IMR-90 (cell line): Measurements from ENCODE around the gene ACOT9. TPM values are rescaled to one million over a fixed set of nuclear protein-coding genes. Genes with fewer than 3 reads are reported as not detected.

ENCODE experiments used
- ATAC-seq: fragments of 200-7000 bp; cut with Tn5 transposase; 2 replicates; pipeline ENCODE4 v1.9.1; 2020; ENCODE audit warnings: low read depth, mild to moderate bottlenecking, moderate library complexity
- BruUV-seq: library from RNA; stranded (reverse); fragments of 400-500 nt; replicated peaks from 2 replicates; lab custom pipeline; 2021; lab: Mats Ljungman, UMichigan
- CTCF ChIA-PET: fragments of 300-600 bp; formaldehyde crosslinking; extraction: SDS; loops from one replicate; lab custom pipeline; 2021; ENCODE audit warnings: antibody characterized with exemption; lab: Yijun Ruan, JAX
- POLR2A ChIA-PET: fragments of 300-600 bp; sonication (Branson Sonifier 250); formaldehyde crosslinking; loops from one replicate; lab custom pipeline; 2022; ENCODE audit warnings: antibody characterized with exemption; ENCODE audit not compliant: unreplicated experiment; lab: Charles Lee
- DNase-seq: peaks from one replicate; pipeline ENCODE4 v3.0.0; 2013
- H2AFZ ChIP-seq: replicated peaks from 2 replicates; pipeline ENCODE3; 2013; ENCODE audit warnings: low read length, mild to moderate bottlenecking; ENCODE audit not compliant: poor library complexity
- H2AK5ac ChIP-seq: 2 replicates; pipeline ENCODE4 v1.6.1; 2013; ENCODE audit warnings: low read depth, low read length, inconsistent platforms
- H2AK9ac ChIP-seq: replicated peaks from 2 replicates; pipeline ENCODE3; 2013; ENCODE audit warnings: mild to moderate bottlenecking, low read depth, low read length, moderate library complexity; ENCODE audit not compliant: poor library complexity
- H2BK120ac ChIP-seq: 2 replicates; pipeline ENCODE4 v1.6.1; 2013; ENCODE audit warnings: low read depth, low read length, inconsistent platforms
- H2BK15ac ChIP-seq: 3 replicates; pipeline ENCODE4 v1.6.1; 2013; ENCODE audit warnings: low read depth, low read length, inconsistent platforms
- H2BK20ac ChIP-seq: 2 replicates; pipeline ENCODE4 v1.6.1; 2013; ENCODE audit warnings: low read depth, mild to moderate bottlenecking, inconsistent platforms, low read length, moderate library complexity
- H2BK5ac ChIP-seq: 2 replicates; pipeline ENCODE4 v1.6.1; 2013; ENCODE audit warnings: mild to moderate bottlenecking, low read depth, low read length, inconsistent platforms; ENCODE audit not compliant: poor library complexity, severe bottlenecking
- H3K14ac ChIP-seq: replicated peaks from 2 replicates; pipeline ENCODE4 v1.6.1; 2013; ENCODE audit warnings: low read depth, low read length, inconsistent platforms
- H3K18ac ChIP-seq: 2 replicates; pipeline ENCODE4 v1.6.1; 2013; ENCODE audit warnings: low read depth, low read length, control low read depth
- H3K23ac ChIP-seq: 2 replicates; pipeline ENCODE4 v1.6.1; 2013; ENCODE audit warnings: low read depth, low read length, inconsistent platforms
- H3K27ac ChIP-seq: 2 replicates; pipeline ENCODE4 v1.5.1; 2013; ENCODE audit warnings: mild to moderate bottlenecking, control low read depth, low read length; ENCODE audit not compliant: insufficient read depth
- H3K27me3 ChIP-seq: 2 replicates; pipeline ENCODE4 v1.6.1; 2013; ENCODE audit warnings: low read length; ENCODE audit not compliant: control insufficient read depth, insufficient read depth
- H3K36me3 ChIP-seq: 2 replicates; pipeline ENCODE4 v1.6.1; 2013; ENCODE audit warnings: low read length, mixed read lengths; ENCODE audit not compliant: control insufficient read depth, insufficient read depth
- H3K4ac ChIP-seq: 2 replicates; pipeline ENCODE4 v1.6.1; 2013; ENCODE audit warnings: low read depth, low read length, inconsistent platforms
- H3K4me1 ChIP-seq: 2 replicates; pipeline ENCODE4 v1.6.1; 2013; ENCODE audit warnings: low read length, mixed read lengths; ENCODE audit not compliant: control insufficient read depth, insufficient read depth
- H3K4me2 ChIP-seq: 2 replicates; pipeline ENCODE4 v1.6.1; 2013; ENCODE audit warnings: low read depth, mild to moderate bottlenecking, control low read depth, low read length, moderate library complexity
- H3K4me3 ChIP-seq: 2 replicates; pipeline ENCODE4 v1.5.1; 2013; ENCODE audit warnings: low read depth, mild to moderate bottlenecking, control low read depth, low read length, moderate library complexity; ENCODE audit not compliant: insufficient read depth
- H3K56ac ChIP-seq: 2 replicates; pipeline ENCODE4 v1.6.1; 2013; ENCODE audit warnings: low read length, inconsistent platforms; ENCODE audit not compliant: insufficient read depth; ENCODE audit errors: extremely low read depth
- H3K79me1 ChIP-seq, 2 experiments: 2 replicates each; pipeline ENCODE4 v1.6.1; 2013; ENCODE audit warnings: low read length in 2 of 2, inconsistent platforms in 1 of 2, low read depth in 1 of 2
- H3K9ac ChIP-seq: 2 replicates; pipeline ENCODE4 v1.6.1; 2013; ENCODE audit warnings: low read depth, low read length, control low read depth
- H3K9me1 ChIP-seq: 2 replicates; pipeline ENCODE4 v1.6.1; 2013; ENCODE audit warnings: low read length, inconsistent platforms; ENCODE audit not compliant: insufficient read depth
- H3K9me3 ChIP-seq: 2 replicates; pipeline ENCODE4 v1.6.1; 2013; ENCODE audit warnings: low read length; ENCODE audit not compliant: control insufficient read depth, insufficient read depth
- H4K20me1 ChIP-seq: 2 replicates; pipeline ENCODE4 v1.6.1; 2013; ENCODE audit warnings: low read length, inconsistent platforms; ENCODE audit not compliant: insufficient read depth
- H4K5ac ChIP-seq: 2 replicates; pipeline ENCODE4 v1.6.1; 2013; ENCODE audit warnings: mild to moderate bottlenecking, low read depth, low read length, control low read depth
- H4K8ac ChIP-seq, 2 experiments: 2 replicates each; pipeline ENCODE4 v1.6.1; 2013; ENCODE audit warnings: low read depth in 2 of 2, low read length in 2 of 2, control low read depth in 1 of 2, inconsistent platforms in 1 of 2
- H4K91ac ChIP-seq: 2 replicates; pipeline ENCODE4 v1.6.1; 2013; ENCODE audit warnings: low read depth, low read length, inconsistent platforms; ENCODE audit not compliant: insufficient read depth
- BHLHE40 ChIP-seq: fragments of 150-350 bp; IDR thresholded peaks from 2 replicates; pipeline ENCODE4 v1.6.1; 2016; ENCODE audit warnings: mild to moderate bottlenecking, low read depth, low read length
- CEBPB ChIP-seq: IDR thresholded peaks from 2 replicates; pipeline ENCODE4 v1.6.1; 2012; ENCODE audit warnings: low read depth, low read length, improper control_type of control experiment
- FOS ChIP-seq: fragments of 150-350 bp; IDR thresholded peaks from 2 replicates; pipeline ENCODE4 v1.6.1; 2016; ENCODE audit warnings: low read depth, low read length
- MXI1 ChIP-seq: IDR thresholded peaks from 2 replicates; pipeline ENCODE4 v1.6.1; 2012; ENCODE audit warnings: low read depth, mild to moderate bottlenecking, low read length, moderate library complexity, borderline replicate concordance
- NFE2L2 ChIP-seq: fragments of 150-350 bp; IDR thresholded peaks from 2 replicates; pipeline ENCODE4 v1.6.1; 2016; ENCODE audit warnings: low read depth, mild to moderate bottlenecking, low read length
- RAD21 ChIP-seq: IDR thresholded peaks from 2 replicates; pipeline ENCODE4 v1.6.1; 2012; ENCODE audit warnings: low read length, improper control_type of control experiment
- RCOR1 ChIP-seq: IDR thresholded peaks from 2 replicates; pipeline ENCODE4 v1.6.1; 2012; ENCODE audit warnings: mild to moderate bottlenecking, low read length, improper control_type of control experiment; ENCODE audit not compliant: insufficient replicate concordance
- WGBS, 2 experiments: methylation state at CpG; one replicate each; pipeline versions ENCODE4 v1.1.5 to v1.1.7; 2013; ENCODE audit warnings: missing lambda C conversion rate in 2 of 2; ENCODE audit not compliant: insufficient read length in 1 of 2; ENCODE audit errors: extremely low coverage in 2 of 2; 5-methylcytosine and 5-hydroxymethylcytosine counted together
- dilution Hi-C: fragments of 300-500 bp; cut with HindIII; formaldehyde crosslinking; loops from one replicate; pipeline ENCODE4 v1.14.3; 2018; ENCODE audit warnings: low sequenced_read_pairs; ENCODE audit not compliant: unreplicated experiment
- in situ Hi-C: fragments of 300-500 bp; cut with MboI; formaldehyde crosslinking; loops from 3 replicates; pipeline ENCODE4 v1.14.3; 2019; ENCODE audit warnings: low sequenced_read_pairs, inconsistent platforms, mixed read lengths
- intact Hi-C: fragments of 100-400 bp; cut with micrococcal nuclease; formaldehyde crosslinking; loops from 2 replicates; pipeline ENCODE4 v1.10.0; 2022
- polyA plus RNA-seq, 3 experiments: library from polyadenylated mRNA; depleted of rRNA; stranded (reverse); fragments of >200 nt; gene quantifications; 2 replicates each; pipeline ENCODE4 v1.2.3, GENCODE V29; 2012; ENCODE audit warnings: low replicate concordance in 1 of 3
- total RNA-seq: library from RNA; depleted of rRNA; stranded (reverse); fragments of >200 nt; gene quantifications from 2 replicates; pipeline ENCODE4 v1.2.3, GENCODE V29; 2012

ACOT9 gene
- total and polyA plus RNA-seq, 2 of the 4 experiments (the other 2 are of a cell fraction): 43.5 to 47.3 TPM

GRCh38 chrX:23732704-23733103 lies 10.4 kb downstream of the ACOT9 start:
- Histone ChIP-seq H3K23ac (no peak overlapping the region), H2BK20ac (no peak overlapping the region), H3K79me1 (peaks cover 0 to 5% of the 10 kb centered on the region in 2 experiments; a peak in 1 of 4 replicates), H3K14ac (no peak overlapping the region), H3K4me1 (no peaks in the 10 kb centered on the region), H3K36me3 (peaks cover 4% of the 10 kb centered on the region; the same call in 1 of the 2 replicates), H3K4me2 (no peak overlapping the region), H2AK5ac (no peak overlapping the region), H3K9me3 (no peaks in the 10 kb centered on the region), H3K27ac (no peak overlapping the region), H2BK5ac (no peak overlapping the region), H3K18ac (no peak overlapping the region), H3K9ac (no peak overlapping the region), H4K91ac (no peak overlapping the region), H3K9me1 (no peaks in the 10 kb centered on the region), H3K56ac (no peak overlapping the region), H3K4ac (no peak overlapping the region), H3K4me3 (no peak overlapping the region), H2BK120ac (no peak overlapping the region), H4K20me1 (peaks cover 14% of the 10 kb centered on the region; the same call in 1 of the 2 replicates), H2AFZ (no peak overlapping the region), H3K27me3 (no peaks in the 10 kb centered on the region), H4K8ac (no peak overlapping the region), H4K5ac (no peak overlapping the region), H2AK9ac (no peak overlapping the region), H2BK15ac (no peak overlapping the region)
- no peak for TF ChIP-seq FOS
- no peak for TF ChIP-seq MXI1
- no peak for TF ChIP-seq RCOR1
- no peak for TF ChIP-seq CEBPB
- TF ChIP-seq BHLHE40: no peak
- no peak for TF ChIP-seq NFE2L2
- no peak for TF ChIP-seq RAD21
- ATAC-seq (no peak), DNase-seq (no peak)
- POLR2A ChIA-PET: no interaction called here
- intact Hi-C loops (no loop called here), dilution Hi-C loops (no loop called here), in situ Hi-C loops (no loop called here)
- CTCF ChIA-PET: no interaction called here
- WGBS, 2 experiments: no CpG with 5 or more reads among the region's 5 CpGs
- BruUV-seq: no TSS peak
